Calu3 (cell line): ENCODE results near the gene ARG1. TPM values are rescaled to one million over a fixed set of nuclear protein-coding genes. Genes with fewer than 3 reads are reported as not detected.

ENCODE experiments used
- BruUV-seq: library from RNA; stranded (reverse); fragments of 400-500 nt; replicated peaks from 2 replicates; lab custom pipeline; 2021; lab: Mats Ljungman, UMichigan
- CTCF ChIA-PET: fragments of 300-600 bp; sonication (Branson Sonifier 250); formaldehyde crosslinking; loops from one replicate; lab custom pipeline; 2022; ENCODE audit warnings: antibody characterized with exemption; lab: Charles Lee
- DNase-seq: peaks from one replicate; pipeline ENCODE4 v3.0.0; 2022
- H3K27ac Mint-ChIP-seq: one replicate; pipeline ENCODE4 v1.8.0; 2022; ENCODE audit warnings: mixed read lengths; ENCODE audit not compliant: unreplicated experiment
- H3K27me3 Mint-ChIP-seq: one replicate; pipeline ENCODE4 v1.8.0; 2022; ENCODE audit warnings: mixed read lengths; ENCODE audit not compliant: unreplicated experiment
- H3K36me3 Mint-ChIP-seq: one replicate; pipeline ENCODE4 v1.8.0; 2022; ENCODE audit warnings: mild to moderate bottlenecking, moderate library complexity, mixed read lengths; ENCODE audit not compliant: insufficient read depth, unreplicated experiment
- H3K4me1 Mint-ChIP-seq: one replicate; pipeline ENCODE4 v1.8.0; 2022; ENCODE audit warnings: mild to moderate bottlenecking, low read depth, mixed read lengths; ENCODE audit not compliant: unreplicated experiment
- H3K4me3 Mint-ChIP-seq: one replicate; pipeline ENCODE4 v1.8.0; 2022; ENCODE audit warnings: mild to moderate bottlenecking, low read depth, moderate library complexity, mixed read lengths; ENCODE audit not compliant: unreplicated experiment
- H3K9me3 Mint-ChIP-seq: one replicate; pipeline ENCODE4 v1.8.0; 2022; ENCODE audit warnings: low read depth, mixed read lengths; ENCODE audit not compliant: unreplicated experiment
- CTCF ChIP-seq: fragments of 200-600 bp; IDR thresholded peaks from one replicate; pipeline ENCODE4 v1.8.0; 2022; ENCODE audit warnings: antibody characterized with exemption; ENCODE audit not compliant: unreplicated experiment
- intact Hi-C: fragments of 100-400 bp; cut with micrococcal nuclease; formaldehyde crosslinking; loops from one replicate; pipeline ENCODE4 v1.10.0; 2022; ENCODE audit not compliant: unreplicated experiment
- total RNA-seq: library from RNA; stranded (reverse); gene quantifications from 2 replicates; pipeline ENCODE4 v1.2.3, GENCODE V29; 2022

The ARG1 gene
- total RNA-seq, 1 experiment from 2014 or later = not detected

- CTCF ChIA-PET = no interaction called here
- BruUV-seq = no TSS peak
- Mint-ChIP-seq H3K27ac (no peak overlapping the region), H3K27me3 (no peaks in the 10 kb centered on the region), H3K4me1 (no peaks in the 10 kb centered on the region), H3K4me3 (no peak overlapping the region), H3K9me3 (no peaks in the 10 kb centered on the region), H3K36me3 (no peaks in the 10 kb centered on the region)
- no peak for DNase-seq
- no peak for TF ChIP-seq CTCF
- intact Hi-C loops = no loop called here
Observed at GRCh38 chr6:131574133-131574532, 1.1 kb downstream of the ARG1 start.

- intact Hi-C loops = no loop called here
- Mint-ChIP-seq H3K4me1 (no peaks in the 10 kb centered on the region), H3K36me3 (no peaks in the 10 kb centered on the region), H3K9me3 (no peaks in the 10 kb centered on the region), H3K27ac (no peak overlapping the region), H3K27me3 (no peaks in the 10 kb centered on the region), H3K4me3 (no peak overlapping the region)
- CTCF ChIA-PET = no interaction called here
- no TSS peak for BruUV-seq
- TF ChIP-seq CTCF = no peak
- no peak for DNase-seq
Observed at GRCh38 chr6:131574686-131575085, 1.7 kb downstream of the ARG1 start.

- intact Hi-C loops = no loop called here
- Mint-ChIP-seq H3K9me3 (no peaks in the 10 kb centered on the region), H3K4me1 (no peaks in the 10 kb centered on the region), H3K27ac (no peak overlapping the region), H3K36me3 (no peaks in the 10 kb centered on the region), H3K4me3 (no peak overlapping the region), H3K27me3 (no peaks in the 10 kb centered on the region)
- CTCF ChIA-PET = interaction anchor here (0.5 to 0.7 kb wide), 2 partner anchors 10 to 267 kb away, joined by 3 read pairs; no protein-coding TSS in a partner anchor
- no peak for TF ChIP-seq CTCF
- no TSS peak for BruUV-seq
- DNase-seq = no peak
Observed at GRCh38 chr6:131575834-131576478, 2.9 kb downstream of the ARG1 start.

GRCh38 chr6:131581523-131581922 is 8.5 kb downstream of the ARG1 start:
- H3K27ac Mint-ChIP-seq = no peak overlapping the region
- H3K9me3 Mint-ChIP-seq = no peaks in the 10 kb centered on the region
- DNase-seq = no peak
- no peaks in the 10 kb centered on the region for H3K27me3 Mint-ChIP-seq
- intact Hi-C loops = no loop called here
- no peak for TF ChIP-seq CTCF
- CTCF ChIA-PET = no interaction called here
- peaks cover 4% of the 10 kb centered on the region for H3K36me3 Mint-ChIP-seq
- H3K4me3 Mint-ChIP-seq = no peak overlapping the region
- BruUV-seq = no TSS peak
- no peaks in the 10 kb centered on the region for H3K4me1 Mint-ChIP-seq
